ENCODE measurements around the gene PDLIM3.

- no peak for TF ChIP-seq CTCF (IDR thresholded peaks at IDR 0.05; ENCODE audit: insufficient read depth, low read length, poor library complexity, severe bottlenecking)
- TF ChIP-seq EZH2phosphoT487 (conservative IDR thresholded peaks at IDR 0.05; ENCODE audit: low read length), result no peak
Observed at GRCh38 chr4:185464887-185465286, 70.4 kb downstream of the PDLIM3 start.
